ENCODE results near the gene SLC9B1. TPM values are rescaled to one million over a fixed set of nuclear protein-coding genes. Genes with fewer than 3 reads are reported as not detected.
A peak's percentile ranks its signal among the peaks of the same experiment; 100 is the strongest.

SLC9B1 gene
- total RNA-seq, 4 donors from 2014 or later: 0.25 to 2.8 (median 0.94) TPM

DNA sequence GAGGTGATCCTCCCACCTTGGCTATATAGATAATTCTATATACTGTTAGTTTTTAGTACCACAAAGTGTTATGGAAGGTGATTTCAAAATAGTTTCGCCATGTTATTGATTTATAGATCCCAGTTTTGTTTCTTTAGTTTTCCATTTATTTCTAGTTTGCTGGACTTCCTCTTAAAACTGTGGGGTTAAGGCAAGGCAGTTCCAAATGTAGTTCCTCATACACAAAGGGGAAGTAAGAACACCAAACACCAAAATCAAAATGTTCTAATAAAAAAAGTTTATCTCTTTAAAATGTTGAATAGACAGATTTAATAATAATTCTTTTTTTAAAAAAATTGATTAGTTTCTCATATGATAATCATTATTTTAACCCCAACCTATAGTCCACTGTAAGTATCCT lies 157.5 kb downstream of the SLC9B1 start:
- 83 to 100% methylated on average over 1 of the region's 1 CpG for WGBS, 2 donors (ENCODE audit: low coverage in 1 of 2)
- TF ChIP-seq EP300 (IDR thresholded peaks at IDR 0.05) (no peak), CTCF (IDR thresholded peaks at IDR 0.05) (no peak), POLR2A (IDR thresholded peaks at IDR 0.05) (no peak), POLR2AphosphoS5 (IDR thresholded peaks at IDR 0.05) (no peak)
- no peak overlapping the region for H3K4me3 ChIP-seq

DNA sequence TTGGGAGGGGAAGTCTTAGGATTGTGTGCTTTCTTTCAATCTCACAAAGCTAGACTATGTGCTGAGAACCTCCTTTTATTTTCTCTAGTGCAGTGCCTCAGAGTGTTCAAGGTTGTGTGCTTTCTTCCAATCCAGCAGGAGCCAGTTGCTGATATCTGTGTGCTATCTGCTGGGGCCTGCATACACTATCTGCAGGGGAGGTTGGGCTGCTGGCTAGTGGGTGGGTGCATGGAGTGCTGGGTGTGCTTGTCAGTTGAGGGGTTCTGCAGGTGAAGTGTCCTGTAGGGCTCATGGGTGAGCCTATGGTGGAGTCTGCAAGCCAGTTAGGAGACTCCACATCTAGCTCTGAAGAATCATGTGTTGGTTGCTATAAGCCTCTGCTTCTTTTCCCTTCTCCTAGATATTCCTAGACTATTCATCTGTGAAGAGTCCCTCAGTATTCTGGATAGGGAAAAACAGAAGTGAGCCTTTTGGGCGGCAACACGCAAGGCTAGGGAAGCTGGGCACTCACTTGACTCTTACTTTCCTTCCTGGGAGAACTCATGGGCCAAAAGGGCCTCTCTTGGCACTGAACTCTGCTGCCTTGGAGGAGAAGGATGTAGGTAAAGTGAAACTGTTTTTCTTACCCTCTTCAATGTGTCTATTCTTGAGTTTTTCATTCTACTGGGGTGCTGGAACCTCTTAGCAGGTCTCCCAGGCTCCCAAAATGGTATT lies 158.7 kb downstream of the SLC9B1 start:
- no peak overlapping the region for H3K27ac ChIP-seq
- H3K36me3 ChIP-seq: no peaks in the 10 kb centered on the region
- peaks cover 0 to 9% (median 0%) of the 10 kb centered on the region in 3 donors for H3K9me3 ChIP-seq
- H3K4me3 ChIP-seq: no peak overlapping the region
- no peaks in the 10 kb centered on the region for H3K27me3 ChIP-seq
- ATAC-seq: peak; percentile 31
- H3K4me1 ChIP-seq: no peaks in the 10 kb centered on the region
- 100% methylated on average over 2 of the region's 2 CpGs; no CpG with 5 or more reads in 1 of the 2 donors for WGBS, 2 donors (ENCODE audit: low coverage in 1 of 2)
- TF ChIP-seq CTCF (IDR thresholded peaks at IDR 0.05): no peak
- no peak for TF ChIP-seq EP300 (IDR thresholded peaks at IDR 0.05)
- TF ChIP-seq POLR2AphosphoS5 (IDR thresholded peaks at IDR 0.05): no peak
- no peak for TF ChIP-seq POLR2A (IDR thresholded peaks at IDR 0.05)

More for the DNA sequence above, 157.5 kb downstream of the SLC9B1 start:
- Histone ChIP-seq H3K27me3 (no peaks in the 10 kb centered on the region), H3K36me3 (no peaks in the 10 kb centered on the region), H3K9me3 (peaks cover 0 to 9% (median 0%) of the 10 kb centered on the region in 3 donors), H3K27ac (no peak overlapping the region), H3K4me1 (peaks cover 0 to 3% (median 0%) of the 10 kb centered on the region in 3 donors)
- ATAC-seq: no peak

DNA sequence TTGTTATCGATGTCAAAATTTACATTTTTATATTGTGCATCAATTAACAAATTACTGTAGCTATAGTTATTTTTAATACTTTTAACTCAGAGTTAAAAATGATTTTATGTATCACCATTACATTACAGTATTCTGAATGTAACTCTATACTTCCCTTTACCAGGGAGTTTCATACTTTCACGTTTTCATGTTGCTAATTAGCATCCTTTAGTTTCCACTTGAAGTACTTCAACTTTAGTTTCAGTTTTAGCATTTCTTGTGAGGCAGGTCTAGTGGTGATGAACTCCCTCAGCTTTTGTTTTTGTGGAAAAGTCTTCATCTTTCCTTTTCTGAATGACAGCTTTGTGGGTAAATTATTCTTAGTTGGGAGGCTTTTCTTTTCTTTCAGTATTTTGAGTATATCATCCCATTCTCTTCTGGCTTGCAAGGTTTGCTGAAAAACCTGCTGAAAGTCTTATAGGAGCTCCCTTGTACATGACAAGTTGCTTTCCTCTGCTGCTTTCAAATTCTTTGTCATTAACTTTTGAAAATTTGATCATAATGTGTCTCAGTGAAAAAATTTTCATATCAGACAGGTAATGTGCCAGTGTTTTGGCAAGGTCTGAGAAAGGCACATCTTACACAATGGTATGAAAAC lies 160.6 kb downstream of the SLC9B1 start:
- Histone ChIP-seq H3K36me3 (no peaks in the 10 kb centered on the region), H3K4me1 (no peaks in the 10 kb centered on the region), H3K4me3 (no peak overlapping the region), H3K9me3 (peaks cover 0 to 9% (median 0%) of the 10 kb centered on the region in 3 donors), H3K27me3 (no peaks in the 10 kb centered on the region), H3K27ac (no peak overlapping the region)
- ATAC-seq: no peak
- 89 to 95% methylated on average over 2 of the region's 2 CpGs for WGBS, 2 donors (ENCODE audit: low coverage in 1 of 2)
- no peak for TF ChIP-seq POLR2A (IDR thresholded peaks at IDR 0.05)
- no peak for TF ChIP-seq POLR2AphosphoS5 (IDR thresholded peaks at IDR 0.05)
- TF ChIP-seq EP300 (IDR thresholded peaks at IDR 0.05): no peak
- no peak for TF ChIP-seq CTCF (IDR thresholded peaks at IDR 0.05)

Other genes starting within 250 kb of the SLC9B1 start
- 100 to 1,000 TPM; 345 to 432 (median 402) TPM for gene UBE2D3, start 192.2 kb downstream of the SLC9B1 start, total RNA-seq
- 10 to 100 TPM in 3 of 4 donors, 1 to 10 TPM in 1; 6.7 to 22.2 (median 12.9) TPM for gene CISD2, start 150.7 kb downstream of the SLC9B1 start, total RNA-seq
- gene SLC9B2, start 57.1 kb upstream of the SLC9B1 start, total RNA-seq: 10 to 100 TPM; 14.3 to 24.9 (median 20.2) TPM
- 100 to 1,000 TPM in 1 of 4 donors, 10 to 100 TPM in 3; 26.9 to 109 (median 55.2) TPM for gene BDH2, start 80.1 kb upstream of the SLC9B1 start, total RNA-seq
- 1 to 10 TPM in 2 of 4 donors, under 1 TPM in 2; 0.81 to 1.8 (median 1.1) TPM for gene CENPE, start 178.6 kb upstream of the SLC9B1 start, total RNA-seq